ENCODE results near the gene NPAS3. TPM values are rescaled to one million over a fixed set of nuclear protein-coding genes. Genes with fewer than 3 reads are reported as not detected.

NPAS3 gene
- total RNA-seq, 1 donor from 2014 or later, result 2.4 TPM

- no peaks in the 10 kb centered on the region for H3K27me3 Mint-ChIP-seq (ENCODE audit: unreplicated experiment)
These were observed 868.2 kb downstream of the NPAS3 start for GRCh38 chr14:33806905-33807304.

GRCh38 chr14:33808187-33808586, 869.5 kb downstream of the NPAS3 start:
- no peak for TF ChIP-seq CTCF (IDR thresholded peaks at IDR 0.05; ENCODE audit: partially characterized antibody, unreplicated experiment)
- no peak overlapping the region for H3K27ac Mint-ChIP-seq (ENCODE audit: unreplicated experiment)
- no peaks in the 10 kb centered on the region for H3K9me3 Mint-ChIP-seq (ENCODE audit: unreplicated experiment)
- H3K36me3 Mint-ChIP-seq (ENCODE audit: unreplicated experiment), result no peaks in the 10 kb centered on the region
- H3K4me1 Mint-ChIP-seq (ENCODE audit: low read depth, unreplicated experiment), result no peaks in the 10 kb centered on the region
- no peak for DNase-seq
- no peaks in the 10 kb centered on the region for H3K27me3 Mint-ChIP-seq (ENCODE audit: unreplicated experiment)
- no peak overlapping the region for H3K4me3 Mint-ChIP-seq (ENCODE audit: unreplicated experiment)

More at GRCh38 chr14:33806905-33807304, 868.2 kb downstream of the NPAS3 start:
- H3K9me3 Mint-ChIP-seq (ENCODE audit: unreplicated experiment), result no peaks in the 10 kb centered on the region
- no peaks in the 10 kb centered on the region for H3K4me1 Mint-ChIP-seq (ENCODE audit: low read depth, unreplicated experiment)
- H3K36me3 Mint-ChIP-seq (ENCODE audit: unreplicated experiment), result no peaks in the 10 kb centered on the region
- no peak for TF ChIP-seq CTCF (IDR thresholded peaks at IDR 0.05; ENCODE audit: partially characterized antibody, unreplicated experiment)
- DNase-seq, result no peak
- H3K27ac Mint-ChIP-seq (ENCODE audit: unreplicated experiment), result no peak overlapping the region
- H3K4me3 Mint-ChIP-seq (ENCODE audit: unreplicated experiment), result no peak overlapping the region

- Mint-ChIP-seq H3K9me3 (ENCODE audit: unreplicated experiment) (no peaks in the 10 kb centered on the region), H3K27ac (ENCODE audit: unreplicated experiment) (no peak overlapping the region), H3K27me3 (ENCODE audit: unreplicated experiment) (no peaks in the 10 kb centered on the region), H3K4me1 (ENCODE audit: low read depth, unreplicated experiment) (no peaks in the 10 kb centered on the region), H3K36me3 (ENCODE audit: unreplicated experiment) (no peaks in the 10 kb centered on the region), H3K4me3 (ENCODE audit: unreplicated experiment) (no peak overlapping the region)
- DNase-seq, result no peak
- TF ChIP-seq CTCF (IDR thresholded peaks at IDR 0.05; ENCODE audit: partially characterized antibody, unreplicated experiment), result no peak
These were observed 870.8 kb downstream of the NPAS3 start for GRCh38 chr14:33809396-33809981.

GRCh38 chr14:33810308-33810707, 871.6 kb downstream of the NPAS3 start:
- no peak overlapping the region for H3K27ac Mint-ChIP-seq (ENCODE audit: unreplicated experiment)
- TF ChIP-seq CTCF (IDR thresholded peaks at IDR 0.05; ENCODE audit: partially characterized antibody, unreplicated experiment), result no peak

GRCh38 chr14:33811721-33812120, 873.0 kb downstream of the NPAS3 start:
- no peak overlapping the region for H3K27ac Mint-ChIP-seq (ENCODE audit: unreplicated experiment)
- TF ChIP-seq CTCF (IDR thresholded peaks at IDR 0.05; ENCODE audit: partially characterized antibody, unreplicated experiment), result no peak
- H3K36me3 Mint-ChIP-seq (ENCODE audit: unreplicated experiment), result no peaks in the 10 kb centered on the region
- DNase-seq, result no peak
- no peaks in the 10 kb centered on the region for H3K27me3 Mint-ChIP-seq (ENCODE audit: unreplicated experiment)
- no peaks in the 10 kb centered on the region for H3K9me3 Mint-ChIP-seq (ENCODE audit: unreplicated experiment)
- H3K4me1 Mint-ChIP-seq (ENCODE audit: low read depth, unreplicated experiment), result no peaks in the 10 kb centered on the region
- H3K4me3 Mint-ChIP-seq (ENCODE audit: unreplicated experiment), result no peak overlapping the region

More at GRCh38 chr14:33810308-33810707, 871.6 kb downstream of the NPAS3 start:
- Mint-ChIP-seq H3K36me3 (ENCODE audit: unreplicated experiment) (no peaks in the 10 kb centered on the region), H3K4me1 (ENCODE audit: low read depth, unreplicated experiment) (no peaks in the 10 kb centered on the region), H3K4me3 (ENCODE audit: unreplicated experiment) (no peak overlapping the region), H3K9me3 (ENCODE audit: unreplicated experiment) (no peaks in the 10 kb centered on the region), H3K27me3 (ENCODE audit: unreplicated experiment) (no peaks in the 10 kb centered on the region)
- DNase-seq, result no peak

Data from glutamatergic neuron (in vitro differentiated cells).